HL-60 (cell line): ENCODE data around the gene IL1B.

Experiments used
- DNase-seq, 2 experiments: peaks; one replicate each; pipeline ENCODE4 v3.0.0-alpha.2; 2010 to 2020; ENCODE audit warnings: low read depth in 1 of 2, low spot score in 1 of 2
- H3K27ac ChIP-seq: fragments of 250-450 bp; sonication (Bioruptor Pico); replicated peaks from 2 replicates; pipeline ENCODE4 v1.5.1; 2020; ENCODE audit warnings: mild to moderate bottlenecking, moderate library complexity
- H3K27me3 ChIP-seq: fragments of 250-450 bp; sonication (Bioruptor Pico); 2 replicates; pipeline ENCODE4 v1.5.1; 2021; ENCODE audit warnings: mild to moderate bottlenecking, moderate library complexity; ENCODE audit not compliant: insufficient read depth, poor library complexity, severe bottlenecking
- H3K4me3 ChIP-seq: replicated peaks from 2 replicates; pipeline ENCODE4 v1.5.1; 2011; ENCODE audit warnings: mild to moderate bottlenecking, control low read depth, low read length; ENCODE audit not compliant: insufficient read depth
- CTCF ChIP-seq: IDR thresholded peaks from one replicate; pipeline ENCODE4 v1.5.1; 2011; ENCODE audit warnings: low read length, control low read depth, inconsistent platforms; ENCODE audit not compliant: insufficient read depth
- GABPA ChIP-seq: IDR thresholded peaks from 2 replicates; pipeline ENCODE4 v1.6.1; 2012; ENCODE audit warnings: low read depth
- POLR2AphosphoS5 ChIP-seq: IDR thresholded peaks from 2 replicates; pipeline ENCODE4 v1.6.1; 2012; ENCODE audit warnings: low read depth
- REST ChIP-seq: IDR thresholded peaks from 2 replicates; pipeline ENCODE4 v1.6.1; 2012; ENCODE audit warnings: low read depth; ENCODE audit not compliant: insufficient replicate concordance
- SPI1 ChIP-seq: IDR thresholded peaks from 2 replicates; pipeline ENCODE4 v1.6.1; 2012; ENCODE audit warnings: low read depth, mild to moderate bottlenecking, borderline replicate concordance

IL1B gene

GRCh38 chr2:112843836-112844235, 7.3 kb upstream of the IL1B start:
- H3K27ac ChIP-seq, result no peak overlapping the region
- no peaks in the 10 kb centered on the region for H3K27me3 ChIP-seq
- no peak for DNase-seq
- TF ChIP-seq SPI1, result no peak
- H3K4me3 ChIP-seq, result no peak overlapping the region

- no peak for DNase-seq
- no peak overlapping the region for H3K4me3 ChIP-seq
- TF ChIP-seq REST (no peak), CTCF (no peak), POLR2AphosphoS5 (no peak), GABPA (no peak), SPI1 (no peak)
- no peaks in the 10 kb centered on the region for H3K27me3 ChIP-seq
- no peak overlapping the region for H3K27ac ChIP-seq
Measured at GRCh38 chr2:112843288-112843687, 6.7 kb upstream of the IL1B start.

GRCh38 chr2:112841295-112842044, 4.9 kb upstream of the IL1B start:
- no peak overlapping the region for H3K4me3 ChIP-seq
- peak; percentile 66 to 74 for DNase-seq
- TF ChIP-seq CTCF (no peak), GABPA (no peak), SPI1 (peak; percentile 95)
- peak overlapping the region; percentile 45 for H3K27ac ChIP-seq
- no peaks in the 10 kb centered on the region for H3K27me3 ChIP-seq

GRCh38 chr2:112840068-112840445, 3.5 kb upstream of the IL1B start:
- no peak for DNase-seq
- no peak overlapping the region for H3K27ac ChIP-seq

More at GRCh38 chr2:112840068-112840445, 3.5 kb upstream of the IL1B start:
- no peak overlapping the region for H3K4me3 ChIP-seq
- TF ChIP-seq REST (no peak), POLR2AphosphoS5 (no peak), GABPA (no peak), SPI1 (no peak), CTCF (no peak)
- no peaks in the 10 kb centered on the region for H3K27me3 ChIP-seq
